Astrocyte of the spinal cord (primary cell): ENCODE data around the gene PSMA7.

Source experiments
- DNase-seq: peaks from one replicate; pipeline ENCODE4 v3.0.0; 2011; ENCODE audit warnings: low read depth, low spot score
- H3K4me3 ChIP-seq: 2 replicates; pipeline ENCODE4 v1.5.1; 2011; ENCODE audit warnings: low read depth, mild to moderate bottlenecking, low read length, moderate library complexity
- in situ Hi-C: cut with HindIII; loops from 2 replicates; pipeline ENCODE4 v1.10.0; 2017; ENCODE audit warnings: low sequenced_read_pairs
- TF ChIP-seq, protein P1 (sequence below): IDR thresholded peaks from 2 replicates; pipeline ENCODE4 v1.5.1; 2012; ENCODE audit warnings: low read depth, mild to moderate bottlenecking, low read length, inconsistent platforms

PSMA7 gene

DNA sequence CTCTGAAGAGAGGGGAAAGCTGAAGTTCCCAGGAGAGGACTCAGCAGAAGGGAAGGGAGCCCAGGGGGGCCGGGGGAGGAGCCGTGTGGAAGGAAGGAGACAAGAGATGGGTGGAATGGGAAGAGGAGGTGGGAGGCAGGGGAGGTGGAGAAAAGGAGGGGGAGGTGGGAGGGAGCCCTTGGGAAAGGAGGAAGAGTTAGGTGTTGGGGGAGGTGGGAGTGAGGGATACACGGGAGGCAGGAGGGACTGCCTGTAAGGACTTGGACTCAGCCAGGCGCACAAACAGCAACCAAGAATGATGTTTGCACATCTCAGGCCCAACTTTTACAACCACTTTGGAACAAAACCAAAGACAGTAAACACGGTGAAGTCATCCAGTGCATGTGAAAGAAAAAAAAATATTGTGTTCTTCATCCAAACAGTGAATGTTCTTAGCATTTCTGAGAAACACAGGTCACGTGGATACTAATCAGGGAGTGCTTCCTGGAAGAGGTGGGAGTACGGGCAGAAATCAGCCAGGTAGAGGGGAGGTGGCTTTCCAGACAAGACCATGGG is 38.3 kb downstream of the PSMA7 start:
- H3K4me3 ChIP-seq = no peak overlapping the region
- in situ Hi-C loops = no loop called here
- TF ChIP-seq, protein P1, sequence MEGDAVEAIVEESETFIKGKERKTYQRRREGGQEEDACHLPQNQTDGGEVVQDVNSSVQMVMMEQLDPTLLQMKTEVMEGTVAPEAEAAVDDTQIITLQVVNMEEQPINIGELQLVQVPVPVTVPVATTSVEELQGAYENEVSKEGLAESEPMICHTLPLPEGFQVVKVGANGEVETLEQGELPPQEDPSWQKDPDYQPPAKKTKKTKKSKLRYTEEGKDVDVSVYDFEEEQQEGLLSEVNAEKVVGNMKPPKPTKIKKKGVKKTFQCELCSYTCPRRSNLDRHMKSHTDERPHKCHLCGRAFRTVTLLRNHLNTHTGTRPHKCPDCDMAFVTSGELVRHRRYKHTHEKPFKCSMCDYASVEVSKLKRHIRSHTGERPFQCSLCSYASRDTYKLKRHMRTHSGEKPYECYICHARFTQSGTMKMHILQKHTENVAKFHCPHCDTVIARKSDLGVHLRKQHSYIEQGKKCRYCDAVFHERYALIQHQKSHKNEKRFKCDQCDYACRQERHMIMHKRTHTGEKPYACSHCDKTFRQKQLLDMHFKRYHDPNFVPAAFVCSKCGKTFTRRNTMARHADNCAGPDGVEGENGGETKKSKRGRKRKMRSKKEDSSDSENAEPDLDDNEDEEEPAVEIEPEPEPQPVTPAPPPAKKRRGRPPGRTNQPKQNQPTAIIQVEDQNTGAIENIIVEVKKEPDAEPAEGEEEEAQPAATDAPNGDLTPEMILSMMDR = no peak
- DNase-seq = no peak

DNA sequence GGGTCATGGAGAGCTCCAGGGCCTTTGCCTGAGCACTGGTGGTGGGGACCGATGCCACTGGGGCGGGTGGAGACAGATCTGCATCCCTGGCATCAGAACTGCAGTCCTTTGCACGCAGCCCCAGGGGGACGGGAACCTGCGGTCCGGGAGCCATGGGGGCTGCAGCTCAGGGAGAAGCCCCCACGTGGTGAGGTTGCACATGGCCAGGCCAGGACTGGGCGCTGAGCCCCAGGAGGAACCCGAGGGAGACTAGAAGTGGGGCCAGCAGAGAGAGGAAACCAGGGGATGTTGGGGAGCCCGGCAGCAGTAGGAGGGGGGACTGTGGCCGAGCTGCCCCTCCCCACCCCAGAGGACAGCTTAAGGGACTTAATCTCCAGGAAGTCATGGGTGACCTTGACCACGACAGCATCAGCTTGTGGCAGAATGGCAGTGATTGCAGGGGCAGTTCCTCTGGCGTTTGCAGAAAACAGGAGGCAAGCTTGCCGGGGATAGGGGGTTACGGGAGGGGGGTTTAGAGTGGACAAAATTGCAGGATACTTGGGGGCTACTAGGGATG is 38.9 kb downstream of the PSMA7 start:
- no peak overlapping the region for H3K4me3 ChIP-seq
- TF ChIP-seq, protein P1 = no peak
- in situ Hi-C loops = no loop called here
- no peak for DNase-seq

DNA sequence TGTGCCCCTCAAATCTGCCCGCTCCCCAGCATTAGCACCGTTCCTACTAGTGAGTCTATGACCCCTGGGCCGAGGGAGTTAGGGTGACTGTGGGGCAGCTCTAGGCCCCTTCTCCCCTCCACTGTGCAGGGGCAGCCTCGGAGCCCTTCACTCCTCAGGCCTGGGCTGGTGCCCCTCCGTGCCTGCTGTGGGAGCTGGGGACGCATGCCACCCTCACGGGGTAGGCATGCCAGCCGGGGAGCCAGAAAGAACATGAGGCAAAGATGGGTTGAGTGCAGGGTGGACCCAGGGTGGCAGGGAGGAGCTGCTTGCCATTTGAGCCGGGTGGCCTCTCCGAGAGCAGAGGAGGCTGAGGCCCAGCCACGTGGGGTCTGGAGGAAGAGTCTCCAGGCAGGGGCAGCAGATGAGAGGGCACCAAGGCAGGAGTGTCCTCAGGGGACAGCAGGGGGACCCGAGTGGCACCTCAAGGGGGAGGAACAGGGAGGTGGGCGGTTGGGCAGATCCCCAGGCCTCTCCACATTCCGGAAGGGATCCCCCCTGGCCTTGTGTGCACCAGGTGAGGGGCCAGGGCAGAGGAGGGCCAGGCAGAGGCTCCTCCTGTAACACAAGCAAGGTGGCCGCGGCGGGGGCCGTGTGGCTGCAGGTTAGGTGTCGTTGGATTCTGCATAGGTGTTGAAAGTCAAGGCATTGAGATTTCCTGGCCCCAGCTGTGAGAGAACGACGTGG is 39.5 kb downstream of the PSMA7 start:
- no peak overlapping the region for H3K4me3 ChIP-seq
- TF ChIP-seq, protein P1 = no peak
- in situ Hi-C loops = no loop called here
- no peak for DNase-seq

DNA sequence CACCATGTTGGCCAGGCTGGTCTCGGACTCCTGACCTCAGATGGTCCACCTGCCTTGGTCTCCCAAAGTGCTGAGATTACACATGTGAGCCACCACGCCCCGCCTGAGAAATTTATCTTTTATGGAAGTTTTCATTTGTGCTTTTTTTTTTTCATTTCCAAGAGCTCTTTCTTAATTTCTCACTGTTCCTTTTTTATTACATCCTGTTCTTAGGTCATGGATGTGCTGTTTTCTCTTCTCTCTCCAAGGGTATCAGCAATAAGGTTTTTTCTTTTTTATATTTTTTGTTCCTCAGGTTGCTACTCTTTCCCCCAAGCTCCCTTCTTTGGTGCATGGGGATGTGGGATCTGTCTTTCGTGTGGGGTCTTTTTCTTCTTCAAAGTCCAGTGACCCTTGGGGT is 42.1 kb downstream of the PSMA7 start:
- in situ Hi-C loops = no loop called here

DNA sequence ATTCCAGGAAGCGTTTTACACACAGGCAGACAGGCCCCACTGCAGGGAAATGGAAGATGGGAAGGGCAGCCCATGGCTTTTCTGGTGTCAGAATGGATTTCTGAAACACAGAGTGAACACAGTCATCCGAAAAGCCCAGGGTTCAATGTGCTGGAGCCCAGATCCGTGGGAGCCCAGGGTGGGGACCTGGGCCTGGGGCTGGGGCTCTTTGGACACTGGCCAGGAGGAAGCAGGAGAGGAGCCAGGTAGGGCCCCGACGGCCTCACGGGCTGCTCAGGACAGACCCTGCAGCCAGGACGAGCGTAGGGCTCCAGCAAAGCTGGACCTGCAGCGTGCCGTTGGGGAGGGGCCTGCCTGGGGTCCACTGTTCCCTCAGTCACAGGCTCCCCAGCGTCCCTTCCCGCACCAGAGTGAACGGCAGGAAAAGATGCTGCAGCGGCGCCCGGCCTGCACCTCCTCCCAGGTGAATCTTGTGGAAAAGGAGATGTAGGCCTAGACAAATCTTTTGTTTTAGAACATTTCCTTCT is 45.2 kb downstream of the PSMA7 start:
- in situ Hi-C loops = no loop called here
- DNase-seq = no peak
- no peak overlapping the region for H3K4me3 ChIP-seq
- TF ChIP-seq, protein P1 = no peak

More for the DNA sequence above, 42.1 kb downstream of the PSMA7 start:
- no peak overlapping the region for H3K4me3 ChIP-seq
- DNase-seq = no peak
- TF ChIP-seq, protein P1 = no peak

DNA sequence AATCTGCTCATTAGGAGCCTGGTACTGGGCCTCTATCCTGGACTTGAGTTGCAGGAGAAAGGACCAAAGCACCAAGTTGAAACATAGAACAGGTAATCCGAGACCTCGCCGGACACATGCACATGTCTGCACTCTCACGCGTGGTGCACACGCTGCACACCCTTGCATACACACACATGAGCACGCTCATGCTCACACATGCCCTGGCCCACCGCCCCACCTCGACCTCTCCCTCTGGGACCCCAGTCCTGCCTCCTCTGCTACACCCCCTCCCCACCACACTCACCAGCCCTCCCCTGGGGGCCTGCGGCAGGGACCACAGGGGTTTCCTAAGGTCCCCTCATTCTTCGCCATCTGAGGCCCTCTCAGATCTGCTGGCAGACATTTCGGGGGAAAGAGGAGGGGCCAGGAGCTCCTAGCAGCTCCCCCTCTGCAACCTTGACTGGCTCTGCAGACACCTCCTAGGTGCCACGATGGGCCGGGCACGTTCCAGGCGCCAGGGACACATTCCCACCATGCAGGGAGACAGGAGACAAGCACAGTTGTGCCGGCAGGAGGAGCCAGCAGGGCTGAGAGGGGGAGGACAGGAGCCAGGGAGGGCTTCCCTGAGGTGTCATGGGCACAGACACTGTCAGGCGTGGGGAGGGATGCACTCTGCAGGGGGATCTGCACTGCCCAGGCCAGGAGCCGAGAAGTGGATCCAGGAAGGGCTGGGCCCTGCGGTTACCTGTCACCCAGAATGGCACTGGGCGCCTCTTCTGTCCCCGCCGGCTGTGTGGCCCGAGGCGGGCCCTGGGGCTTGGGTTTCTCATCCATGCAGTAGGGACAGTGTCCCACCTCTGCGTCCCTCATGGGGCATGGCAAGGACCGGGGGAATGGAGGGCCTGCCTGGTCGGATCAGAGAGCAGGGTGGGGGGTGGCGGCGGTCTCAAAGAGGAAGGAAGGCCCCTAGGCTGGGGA is 46.5 kb downstream of the PSMA7 start:
- H3K4me3 ChIP-seq = no peak overlapping the region
- DNase-seq = no peak
- TF ChIP-seq, protein P1 = no peak
- in situ Hi-C loops = no loop called here
